A549 (cell line): ENCODE measurements around the gene PRKG1.

Source experiments
- CHD2 ChIP-seq: fragments of 150-350 bp; IDR thresholded peaks from 2 replicates; pipeline ENCODE4 v1.6.1; 2014; ENCODE audit warnings: low read length; ENCODE audit not compliant: partially characterized antibody
- CTCF ChIP-seq: fragments of >200 bp; sonication (Bioruptor Twin); formaldehyde crosslinking; IDR thresholded peaks from 3 replicates; pipeline ENCODE4 v1.5.1; 2016
- EP300 ChIP-seq, 2 experiments: fragments of >200 bp; sonication (Bioruptor Twin); formaldehyde crosslinking; IDR thresholded peaks; 2 replicates in 1 of 2; 3 replicates in 1 of 2; pipeline ENCODE4 v1.6.1; 2016 to 2017
- MAFK ChIP-seq: fragments of 450-650 bp; IDR thresholded peaks from 2 replicates; pipeline ENCODE4 v1.6.1; 2014; ENCODE audit not compliant: partially characterized antibody
- POLR2A ChIP-seq: IDR thresholded peaks from 2 replicates; pipeline ENCODE4 v1.6.1; 2012; ENCODE audit warnings: mild to moderate bottlenecking, low read length
- RAD21 ChIP-seq, 2 experiments: fragments of >200 bp in 1 of 2; sonication (Bioruptor Twin) in 1 of 2; formaldehyde crosslinking in 1 of 2; IDR thresholded peaks in 1 of 2; conservative IDR thresholded peaks in 1 of 2; 2 replicates in 1 of 2; 3 replicates in 1 of 2; pipeline ENCODE4 v1.6.1; 2012 to 2018; ENCODE audit warnings: inconsistent platforms in 1 of 2
- RFX5 ChIP-seq: fragments of 450-650 bp; IDR thresholded peaks from 2 replicates; pipeline ENCODE4 v1.7.1; 2014; ENCODE audit warnings: antibody characterized with exemption, mild to moderate bottlenecking, moderate library complexity
- ZFP36 ChIP-seq: fragments of 450-650 bp; IDR thresholded peaks from 2 replicates; pipeline ENCODE4 v1.6.1; 2014; ENCODE audit warnings: borderline replicate concordance; ENCODE audit not compliant: partially characterized antibody
- TF ChIP-seq, protein P1 (sequence below): fragments of 450-650 bp; IDR thresholded peaks from 2 replicates; pipeline ENCODE4 v1.6.1; 2014; ENCODE audit warnings: antibody characterized with exemption
- TF ChIP-seq, protein P2 (sequence below): IDR thresholded peaks from 2 replicates; pipeline ENCODE4 v1.6.1; 2012
- TF ChIP-seq, protein P3 (sequence below): fragments of >200 bp; sonication (Bioruptor Twin); formaldehyde crosslinking; IDR thresholded peaks from 3 replicates; pipeline ENCODE4 v1.6.1; 2016
- TF ChIP-seq, protein P4 (sequence below): fragments of 150-350 bp; IDR thresholded peaks from 2 replicates; pipeline ENCODE4 v1.6.1; 2014; ENCODE audit warnings: low read depth, mild to moderate bottlenecking, low read length
- TF ChIP-seq, protein P5 (sequence below): IDR thresholded peaks from 2 replicates; pipeline ENCODE4 v1.6.1; 2012

DNA sequence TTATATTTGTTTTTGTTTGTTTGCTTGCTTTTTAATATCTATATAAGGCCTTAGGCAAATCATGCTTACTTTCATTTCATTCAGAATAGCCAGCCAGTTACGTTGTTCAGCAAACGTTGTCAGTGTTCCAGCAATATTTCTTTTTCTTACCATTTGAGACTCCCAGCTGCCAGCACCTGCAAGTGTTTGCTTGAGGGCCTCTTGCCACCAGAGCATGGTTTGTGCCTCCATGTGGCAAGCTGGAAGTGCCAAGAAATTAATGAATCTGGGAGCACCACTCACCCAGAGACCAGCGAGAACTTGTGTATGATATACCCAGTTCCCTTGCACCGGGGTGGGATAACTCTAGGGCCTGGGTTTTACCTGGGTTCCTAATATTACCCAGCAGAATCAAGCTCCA is 802.2 kb downstream of the PRKG1 start:
- TF ChIP-seq, protein P1, sequence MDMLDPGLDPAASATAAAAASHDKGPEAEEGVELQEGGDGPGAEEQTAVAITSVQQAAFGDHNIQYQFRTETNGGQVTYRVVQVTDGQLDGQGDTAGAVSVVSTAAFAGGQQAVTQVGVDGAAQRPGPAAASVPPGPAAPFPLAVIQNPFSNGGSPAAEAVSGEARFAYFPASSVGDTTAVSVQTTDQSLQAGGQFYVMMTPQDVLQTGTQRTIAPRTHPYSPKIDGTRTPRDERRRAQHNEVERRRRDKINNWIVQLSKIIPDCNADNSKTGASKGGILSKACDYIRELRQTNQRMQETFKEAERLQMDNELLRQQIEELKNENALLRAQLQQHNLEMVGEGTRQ = no peak
- TF ChIP-seq CTCF (no peak), CHD2 (no peak), ZFP36 (no peak), POLR2A (no peak), MAFK (no peak), RAD21 (conservative IDR thresholded peaks at IDR 0.05 in 1 of 2, IDR thresholded peaks at IDR 0.05 in 1 of 2) (no peak), RFX5 (no peak), EP300 (IDR thresholded peaks at IDR 0.05) (no peak)
- TF ChIP-seq, protein P2, sequence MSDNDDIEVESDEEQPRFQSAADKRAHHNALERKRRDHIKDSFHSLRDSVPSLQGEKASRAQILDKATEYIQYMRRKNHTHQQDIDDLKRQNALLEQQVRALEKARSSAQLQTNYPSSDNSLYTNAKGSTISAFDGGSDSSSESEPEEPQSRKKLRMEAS = no peak
- TF ChIP-seq, protein P3, sequence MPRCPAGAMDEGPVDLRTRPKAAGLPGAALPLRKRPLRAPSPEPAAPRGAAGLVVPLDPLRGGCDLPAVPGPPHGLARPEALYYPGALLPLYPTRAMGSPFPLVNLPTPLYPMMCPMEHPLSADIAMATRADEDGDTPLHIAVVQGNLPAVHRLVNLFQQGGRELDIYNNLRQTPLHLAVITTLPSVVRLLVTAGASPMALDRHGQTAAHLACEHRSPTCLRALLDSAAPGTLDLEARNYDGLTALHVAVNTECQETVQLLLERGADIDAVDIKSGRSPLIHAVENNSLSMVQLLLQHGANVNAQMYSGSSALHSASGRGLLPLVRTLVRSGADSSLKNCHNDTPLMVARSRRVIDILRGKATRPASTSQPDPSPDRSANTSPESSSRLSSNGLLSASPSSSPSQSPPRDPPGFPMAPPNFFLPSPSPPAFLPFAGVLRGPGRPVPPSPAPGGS = no peak
- TF ChIP-seq, protein P4, sequence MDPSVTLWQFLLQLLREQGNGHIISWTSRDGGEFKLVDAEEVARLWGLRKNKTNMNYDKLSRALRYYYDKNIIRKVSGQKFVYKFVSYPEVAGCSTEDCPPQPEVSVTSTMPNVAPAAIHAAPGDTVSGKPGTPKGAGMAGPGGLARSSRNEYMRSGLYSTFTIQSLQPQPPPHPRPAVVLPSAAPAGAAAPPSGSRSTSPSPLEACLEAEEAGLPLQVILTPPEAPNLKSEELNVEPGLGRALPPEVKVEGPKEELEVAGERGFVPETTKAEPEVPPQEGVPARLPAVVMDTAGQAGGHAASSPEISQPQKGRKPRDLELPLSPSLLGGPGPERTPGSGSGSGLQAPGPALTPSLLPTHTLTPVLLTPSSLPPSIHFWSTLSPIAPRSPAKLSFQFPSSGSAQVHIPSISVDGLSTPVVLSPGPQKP = no peak
- TF ChIP-seq, protein P5, sequence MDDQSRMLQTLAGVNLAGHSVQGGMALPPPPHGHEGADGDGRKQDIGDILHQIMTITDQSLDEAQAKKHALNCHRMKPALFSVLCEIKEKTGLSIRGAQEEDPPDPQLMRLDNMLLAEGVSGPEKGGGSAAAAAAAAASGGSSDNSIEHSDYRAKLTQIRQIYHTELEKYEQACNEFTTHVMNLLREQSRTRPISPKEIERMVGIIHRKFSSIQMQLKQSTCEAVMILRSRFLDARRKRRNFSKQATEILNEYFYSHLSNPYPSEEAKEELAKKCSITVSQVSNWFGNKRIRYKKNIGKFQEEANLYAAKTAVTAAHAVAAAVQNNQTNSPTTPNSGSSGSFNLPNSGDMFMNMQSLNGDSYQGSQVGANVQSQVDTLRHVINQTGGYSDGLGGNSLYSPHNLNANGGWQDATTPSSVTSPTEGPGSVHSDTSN = no peak
